Measurements from ENCODE around the gene IRX4.

IRX4 gene

GRCh38 chr5:1877103-1878049 is 5.3 kb downstream of the IRX4 start:
- Histone ChIP-seq H3K27me3 (ENCODE audit: insufficient read depth, low read length, poor library complexity) (no peaks in the 10 kb centered on the region), H3K4me3 (ENCODE audit: low read depth in 1 of 2, low read length in 2 of 2) (no peak overlapping the region)

GRCh38 chr5:1876660-1877064 is 6.1 kb downstream of the IRX4 start:
- Histone ChIP-seq H3K4me1 (ENCODE audit: insufficient read depth, low read length) (no peaks in the 10 kb centered on the region), H4K20me1 (ENCODE audit: insufficient read depth, low read length) (no peaks in the 10 kb centered on the region), H3K9me3 (ENCODE audit: insufficient read depth, low read length, severe bottlenecking) (no peaks in the 10 kb centered on the region), H3K4me3 (ENCODE audit: low read depth in 1 of 2, low read length in 2 of 2) (no peak overlapping the region), H3K27ac (ENCODE audit: low read length) (no peak overlapping the region), H3K4me2 (ENCODE audit: insufficient read depth, low read length) (no peak overlapping the region), H3K79me2 (ENCODE audit: insufficient read depth, low read length) (no peaks in the 10 kb centered on the region), H2AFZ (ENCODE audit: low read depth, low read length) (no peak overlapping the region), H3K27me3 (ENCODE audit: insufficient read depth, low read length, poor library complexity) (no peaks in the 10 kb centered on the region), H3K9ac (ENCODE audit: low read depth, low read length) (no peak overlapping the region), H3K36me3 (ENCODE audit: insufficient read depth, low read length) (no peaks in the 10 kb centered on the region)
- TF ChIP-seq EZH2 (IDR thresholded peaks at IDR 0.05; ENCODE audit: borderline replicate concordance, low read depth, low read length, severe bottlenecking): no peak
- TF ChIP-seq CTCF (IDR thresholded peaks at IDR 0.05; ENCODE audit: borderline replicate concordance, extremely low read depth, low read length, poor library complexity, severe bottlenecking): no peak
- ATAC-seq (ENCODE audit: insufficient read depth, low read depth) (no peak), DNase-seq (no peak)

More at GRCh38 chr5:1877103-1878049, 5.3 kb downstream of the IRX4 start:
- Histone ChIP-seq H3K4me2 (ENCODE audit: insufficient read depth, low read length) (no peak overlapping the region), H3K9ac (ENCODE audit: low read depth, low read length) (no peak overlapping the region), H3K79me2 (ENCODE audit: insufficient read depth, low read length) (no peaks in the 10 kb centered on the region), H2AFZ (ENCODE audit: low read depth, low read length) (no peak overlapping the region), H3K9me3 (ENCODE audit: insufficient read depth, low read length, severe bottlenecking) (no peaks in the 10 kb centered on the region), H3K36me3 (ENCODE audit: insufficient read depth, low read length) (no peaks in the 10 kb centered on the region), H3K4me1 (ENCODE audit: insufficient read depth, low read length) (no peaks in the 10 kb centered on the region), H3K27ac (ENCODE audit: low read length) (no peak overlapping the region), H4K20me1 (ENCODE audit: insufficient read depth, low read length) (no peaks in the 10 kb centered on the region)
- ATAC-seq (ENCODE audit: insufficient read depth, low read depth): no peak
- TF ChIP-seq EZH2 (IDR thresholded peaks at IDR 0.05; ENCODE audit: borderline replicate concordance, low read depth, low read length, severe bottlenecking) (no peak), CTCF (IDR thresholded peaks at IDR 0.05; ENCODE audit: borderline replicate concordance, extremely low read depth, low read length, poor library complexity, severe bottlenecking) (no peak)
- no peak for DNase-seq

- no peak overlapping the region for H3K27ac ChIP-seq (ENCODE audit: low read length)
- no peak overlapping the region for H3K4me3 ChIP-seq (ENCODE audit: low read depth in 1 of 2, low read length in 2 of 2)
These were observed 6.7 kb downstream of the IRX4 start for GRCh38 chr5:1875843-1876659.

More at GRCh38 chr5:1875843-1876659, 6.7 kb downstream of the IRX4 start:
- no peaks in the 10 kb centered on the region for H3K9me3 ChIP-seq (ENCODE audit: insufficient read depth, low read length, severe bottlenecking)
- H3K9ac ChIP-seq (ENCODE audit: low read depth, low read length): no peak overlapping the region
- H3K27me3 ChIP-seq (ENCODE audit: insufficient read depth, low read length, poor library complexity): no peaks in the 10 kb centered on the region
- no peak overlapping the region for H2AFZ ChIP-seq (ENCODE audit: low read depth, low read length)
- no peaks in the 10 kb centered on the region for H4K20me1 ChIP-seq (ENCODE audit: insufficient read depth, low read length)
- no peak for TF ChIP-seq CTCF (IDR thresholded peaks at IDR 0.05; ENCODE audit: borderline replicate concordance, extremely low read depth, low read length, poor library complexity, severe bottlenecking)
- TF ChIP-seq EZH2 (IDR thresholded peaks at IDR 0.05; ENCODE audit: borderline replicate concordance, low read depth, low read length, severe bottlenecking): no peak
- ATAC-seq (ENCODE audit: insufficient read depth, low read depth): no peak
- no peaks in the 10 kb centered on the region for H3K36me3 ChIP-seq (ENCODE audit: insufficient read depth, low read length)
- no peaks in the 10 kb centered on the region for H3K79me2 ChIP-seq (ENCODE audit: insufficient read depth, low read length)
- H3K4me2 ChIP-seq (ENCODE audit: insufficient read depth, low read length): no peak overlapping the region
- H3K4me1 ChIP-seq (ENCODE audit: insufficient read depth, low read length): no peaks in the 10 kb centered on the region
- DNase-seq: no peak

Measured in DND-41 (cell line).